Measurements from ENCODE around the gene MAN2A2.

The MAN2A2 gene

DNA sequence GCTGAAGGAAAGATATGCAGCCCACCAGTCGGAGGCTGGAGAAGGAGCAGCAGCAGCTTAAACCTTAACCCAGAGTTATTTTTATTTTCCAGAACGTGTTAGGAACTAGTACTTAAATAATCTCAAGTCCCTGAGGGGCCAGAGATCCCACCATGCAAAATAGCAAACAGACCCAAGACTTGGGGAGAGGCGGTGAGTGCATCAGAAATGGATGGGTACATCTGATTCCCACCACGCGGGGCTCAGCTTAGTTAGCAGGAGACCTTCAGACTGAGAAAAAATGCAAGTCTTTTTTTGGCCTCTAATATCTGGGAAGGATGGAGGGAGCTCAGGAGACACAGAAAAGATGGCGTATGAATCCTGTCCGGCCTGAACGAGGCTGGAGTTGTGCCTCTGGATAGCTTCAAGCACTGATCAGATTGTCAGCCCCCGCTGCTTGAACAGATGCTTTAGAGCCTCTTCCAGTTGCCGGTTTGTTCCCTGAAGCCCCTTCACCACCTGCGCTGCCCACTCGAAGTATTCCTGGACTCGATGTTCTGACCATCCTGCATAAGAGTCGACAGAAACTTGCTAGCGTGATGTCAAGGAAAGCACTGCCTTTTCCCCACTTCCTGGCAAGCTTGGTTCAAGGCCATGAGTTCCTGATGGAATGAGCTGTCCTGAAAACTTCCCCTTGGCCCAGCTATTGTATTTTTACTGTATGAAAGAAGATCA, 27.9 kb downstream of the MAN2A2 start:
- no peak for DNase-seq (ENCODE audit: extremely low spot score)
- ChIA-PET POLR2A (interaction anchor here (0.6 to 8.2 kb wide), 24 partner anchors 9 to 638 kb away, joined by 3 to 142 read pairs (median 5); partner anchors contain the start of genes BLM, MAN2A2, PRC1 and RCCD1), CTCF (interaction anchor here (0.6 to 6.9 kb wide), 13 partner anchors 7 to 214 kb away, joined by 3 to 77 read pairs (median 13); partner anchors contain the start of genes BLM, MAN2A2 and RCCD1)
- no peak for TF ChIP-seq SP1 (IDR thresholded peaks at IDR 0.05)
- TF ChIP-seq CTBP1 (IDR thresholded peaks at IDR 0.05; ENCODE audit: borderline replicate concordance), result no peak
- no peak for TF ChIP-seq HDGF (IDR thresholded peaks at IDR 0.05; ENCODE audit: borderline replicate concordance)
- no peak for TF ChIP-seq FOXK2 (IDR thresholded peaks at IDR 0.05)

DNA sequence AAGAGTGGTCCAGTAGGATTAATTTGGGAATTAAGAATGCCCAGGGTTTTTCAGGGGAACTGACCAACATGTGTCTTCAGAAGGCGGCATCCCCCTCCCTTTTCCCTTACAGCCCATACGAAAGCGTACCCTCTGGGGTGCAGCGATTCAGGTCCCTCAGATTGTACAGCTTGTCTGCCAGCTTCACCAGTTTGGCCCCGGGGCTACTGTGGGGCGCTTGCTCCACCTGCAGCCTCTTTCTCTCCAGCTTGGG, 28.4 kb downstream of the MAN2A2 start:
- ChIA-PET CTCF (interaction anchor here (0.6 to 6.9 kb wide), 14 partner anchors 8 to 215 kb away, joined by 3 to 77 read pairs (median 13); partner anchors contain the start of genes BLM, MAN2A2 and RCCD1), POLR2A (interaction anchor here (0.6 to 8.2 kb wide), 25 partner anchors 10 to 639 kb away, joined by 3 to 142 read pairs (median 4); partner anchors contain the start of genes BLM, MAN2A2, PRC1 and RCCD1)
- TF ChIP-seq L3MBTL2 (conservative IDR thresholded peaks at IDR 0.05) (no peak), SUZ12 (IDR thresholded peaks at IDR 0.05) (no peak), SP1 (IDR thresholded peaks at IDR 0.05) (no peak), HDGF (IDR thresholded peaks at IDR 0.05; ENCODE audit: borderline replicate concordance) (no peak), TARDBP (IDR thresholded peaks at IDR 0.05) (no peak), CTBP1 (IDR thresholded peaks at IDR 0.05; ENCODE audit: borderline replicate concordance) (no peak), LEF1 (IDR thresholded peaks at IDR 0.05; ENCODE audit: borderline replicate concordance) (no peak), BHLHE40 (IDR thresholded peaks at IDR 0.05; ENCODE audit: borderline replicate concordance) (no peak), FOXA1 (IDR thresholded peaks at IDR 0.05) (no peak), FOXK2 (IDR thresholded peaks at IDR 0.05) (no peak), FOXM1 (IDR thresholded peaks at IDR 0.05; ENCODE audit: borderline replicate concordance) (no peak), ZNF384 (IDR thresholded peaks at IDR 0.05) (no peak), ELF4 (IDR thresholded peaks at IDR 0.05) (no peak), NFRKB (IDR thresholded peaks at IDR 0.05) (no peak), PKNOX1 (IDR thresholded peaks at IDR 0.05) (no peak), ARNT (IDR thresholded peaks at IDR 0.05) (no peak)
- no peak for DNase-seq (ENCODE audit: extremely low spot score)

- ChIA-PET POLR2A (interaction anchor here (0.6 to 8.2 kb wide), 32 partner anchors 10 to 639 kb away, joined by 3 to 142 read pairs (median 4); partner anchors contain the start of genes BLM, MAN2A2, PRC1 and RCCD1), CTCF (interaction anchor here (0.6 to 6.9 kb wide), 21 partner anchors 8 to 341 kb away, joined by 3 to 77 read pairs (median 8); partner anchors contain the start of genes BLM, MAN2A2 and RCCD1)
- TF ChIP-seq PKNOX1 (IDR thresholded peaks at IDR 0.05) (no peak), FOXA1 (IDR thresholded peaks at IDR 0.05) (no peak), CTBP1 (IDR thresholded peaks at IDR 0.05; ENCODE audit: borderline replicate concordance) (peak; percentile 63; the same call in 1 of the 2 replicates), FOXK2 (IDR thresholded peaks at IDR 0.05) (no peak), HDGF (IDR thresholded peaks at IDR 0.05; ENCODE audit: borderline replicate concordance) (no peak), SUZ12 (IDR thresholded peaks at IDR 0.05) (no peak), FOXM1 (IDR thresholded peaks at IDR 0.05; ENCODE audit: borderline replicate concordance) (no peak), LEF1 (IDR thresholded peaks at IDR 0.05; ENCODE audit: borderline replicate concordance) (no peak), ARNT (IDR thresholded peaks at IDR 0.05) (no peak), ELF4 (IDR thresholded peaks at IDR 0.05) (0 out of 2 replicates have a peak, but pooled peaks have one; percentile 35), BHLHE40 (IDR thresholded peaks at IDR 0.05; ENCODE audit: borderline replicate concordance) (no peak), NFRKB (IDR thresholded peaks at IDR 0.05) (no peak), ZNF384 (IDR thresholded peaks at IDR 0.05) (no peak), L3MBTL2 (conservative IDR thresholded peaks at IDR 0.05) (peak; percentile 54), TARDBP (IDR thresholded peaks at IDR 0.05) (no peak), SP1 (IDR thresholded peaks at IDR 0.05) (no peak)
Measured at GRCh38 chr15:90931828-90932659, 28.9 kb downstream of the MAN2A2 start, which contains the start of gene HDDC3. Gene HDDC3 (minus strand): TSS chr15:90932549. CDS start chr15:90932540, 9 bp downstream.

GRCh38 chr15:90932660-90932991, 29.5 kb downstream of the MAN2A2 start:
- CTCF ChIA-PET, result interaction anchor here (0.5 to 6.9 kb wide), 22 partner anchors 8 to 941 kb away, joined by 3 to 77 read pairs (median 8); partner anchors contain the start of genes BLM, MAN2A2 and RCCD1
- POLR2A ChIA-PET, result interaction anchor here (0.6 to 8.2 kb wide), 18 partner anchors 10 to 314 kb away, joined by 3 to 142 read pairs (median 4); partner anchors contain the start of genes MAN2A2, PRC1, RCCD1 and VPS33B
- DNase-seq (ENCODE audit: extremely low spot score), result no peak
- TF ChIP-seq ELF4 (IDR thresholded peaks at IDR 0.05), result no peak
- TF ChIP-seq PKNOX1 (IDR thresholded peaks at IDR 0.05), result no peak
- TF ChIP-seq ZNF384 (IDR thresholded peaks at IDR 0.05), result no peak
- no peak for TF ChIP-seq SP1 (IDR thresholded peaks at IDR 0.05)
- no peak for TF ChIP-seq LEF1 (IDR thresholded peaks at IDR 0.05; ENCODE audit: borderline replicate concordance)
- no peak for TF ChIP-seq FOXA1 (IDR thresholded peaks at IDR 0.05)
- TF ChIP-seq L3MBTL2 (conservative IDR thresholded peaks at IDR 0.05), result no peak
- TF ChIP-seq FOXM1 (IDR thresholded peaks at IDR 0.05; ENCODE audit: borderline replicate concordance), result no peak

More at GRCh38 chr15:90931828-90932659, 28.9 kb downstream of the MAN2A2 start, which contains the start of gene HDDC3:
- peak; percentile 90 for DNase-seq (ENCODE audit: extremely low spot score)

GRCh38 chr15:90933301-90933700, 30.2 kb downstream of the MAN2A2 start:
- ChIA-PET CTCF (interaction anchor here (0.5 to 6.9 kb wide), 21 partner anchors 9 to 940 kb away, joined by 3 to 77 read pairs (median 7); partner anchors contain the start of genes MAN2A2 and RCCD1), POLR2A (interaction anchor here (1.4 to 8.2 kb wide), 11 partner anchors 10 to 115 kb away, joined by 4 to 142 read pairs (median 15); partner anchors contain the start of genes MAN2A2, PRC1 and RCCD1)
- no peak for TF ChIP-seq ARNT (IDR thresholded peaks at IDR 0.05)
- no peak for TF ChIP-seq CTBP1 (IDR thresholded peaks at IDR 0.05; ENCODE audit: borderline replicate concordance)
- TF ChIP-seq SUZ12 (IDR thresholded peaks at IDR 0.05), result no peak
- no peak for DNase-seq (ENCODE audit: extremely low spot score)

Measured in HEK293T (cell line).